Testis (tissue), 3 donors: Measurements from ENCODE around the gene PRKCA. TPM values are rescaled to one million over a fixed set of nuclear protein-coding genes. Genes with fewer than 3 reads are reported as not detected.

ENCODE experiments used
- DNase-seq: peaks from one replicate; pipeline ENCODE4 v3.0.0-alpha.2; 2019
- H3K27ac ChIP-seq, 2 donors: fragments of 200-600 bp; sonication (generic); one replicate each; pipeline ENCODE4 v1.5.1; 2019
- H3K27me3 ChIP-seq: fragments of 200-600 bp; sonication (generic); one replicate; pipeline ENCODE4 v1.5.1; 2019
- H3K36me3 ChIP-seq: fragments of 200-600 bp; sonication (generic); one replicate; pipeline ENCODE4 v1.5.1; 2017; ENCODE audit warnings: low read depth; ENCODE audit errors: missing control alignments
- H3K4me1 ChIP-seq: fragments of 200-600 bp; sonication (generic); one replicate; pipeline ENCODE4 v1.5.1; 2019
- H3K4me3 ChIP-seq, 2 donors: fragments of 200-600 bp; sonication (generic); one replicate each; pipeline ENCODE4 v1.5.1; 2017 to 2019
- H3K9me3 ChIP-seq: fragments of 200-600 bp; sonication (generic); one replicate; pipeline ENCODE4 v1.5.1; 2017
- CTCF ChIP-seq, 3 experiments: fragments of 450-650 bp in 2 of 3; fragments of 200-600 bp in 1 of 3; sonication (generic) in 1 of 3; IDR thresholded peaks; one replicate each; pipeline ENCODE4 v1.5.1; 2016 to 2019; ENCODE audit warnings: antibody characterized with exemption in 3 of 3, mild to moderate bottlenecking in 2 of 3, moderate library complexity in 1 of 3
- POLR2A ChIP-seq: fragments of 450-650 bp; IDR thresholded peaks from one replicate; pipeline ENCODE4 v1.6.1; 2017; ENCODE audit warnings: antibody characterized with exemption, mild to moderate bottlenecking, moderate library complexity
- WGBS, 2 donors: methylation state at CpG; one replicate each; pipeline ENCODE4 v1.1.5; 2018; 5-methylcytosine and 5-hydroxymethylcytosine counted together
- intact Hi-C: fragments of 100-400 bp; cut with DNase I; formaldehyde crosslinking; loops from one replicate; pipeline ENCODE4 v1.15.1; 2023; ENCODE audit warnings: low total_unique reads
- polyA plus RNA-seq: library from polyadenylated mRNA; stranded (reverse); fragments of 350-450 nt; fragmentation: Illumina TruSeq; extraction: RNeasy Lipid Tissue Mini Kit (QIAGEN cat#74804); gene quantifications from one replicate; pipeline ENCODE4 v1.2.3, GENCODE V29; 2014; ENCODE audit warnings: low read depth, low replicate concordance; ENCODE audit not compliant: insufficient read depth
- total RNA-seq, 2 donors: library from RNA; depleted of rRNA; stranded (reverse); fragments of >200 nt; gene quantifications; one replicate each; pipeline ENCODE4 v1.2.3, GENCODE V29; 2016

Gene PRKCA
- total and polyA plus RNA-seq, 3 donors from 2014 or later: 6.8 to 22.9 (median 15.4) TPM

GRCh38 chr17:66704858-66705520 lies 402.6 kb downstream of the PRKCA start:
- Histone ChIP-seq H3K4me1 (no peaks in the 10 kb centered on the region), H3K27ac (no peak overlapping the region), H3K9me3 (no peaks in the 10 kb centered on the region), H3K36me3 (no peaks in the 10 kb centered on the region), H3K27me3 (no peaks in the 10 kb centered on the region), H3K4me3 (no peak overlapping the region)
- TF ChIP-seq POLR2A: no peak
- no peak for TF ChIP-seq CTCF (IDR thresholded peaks at IDR 0.05)
- no peak for DNase-seq
- intact Hi-C loops: no loop called here
- 22 to 41% methylated on average over 2 of the region's 2 CpGs for WGBS, 2 donors

DNA sequence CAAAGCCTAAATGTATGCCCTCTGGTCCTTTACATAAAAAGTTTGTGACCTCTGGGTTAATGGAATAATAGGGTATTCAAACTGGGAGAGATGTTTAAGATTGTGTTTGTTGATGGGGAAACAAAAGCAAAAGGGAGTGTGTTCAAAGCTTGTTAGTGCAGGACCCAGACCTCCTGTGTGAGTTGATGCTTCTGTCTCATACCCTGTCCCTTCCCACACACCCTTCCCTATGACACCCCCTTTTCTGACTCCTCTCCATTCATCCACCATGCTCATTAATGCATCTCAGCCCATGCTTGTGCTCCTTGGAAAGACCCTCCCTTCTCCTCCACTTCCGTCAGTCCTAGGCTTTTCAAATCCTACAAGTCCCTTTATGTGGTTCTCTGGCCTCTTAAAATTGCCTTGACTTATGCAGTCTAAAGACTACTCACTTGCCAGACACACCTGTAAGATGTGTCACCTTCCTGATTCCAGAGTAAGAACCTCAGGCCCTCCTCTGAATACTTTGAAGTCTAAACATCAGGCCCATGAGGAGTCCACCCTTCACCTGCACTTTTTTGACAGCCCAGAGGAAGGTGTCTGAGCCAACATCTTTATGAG lies 404.5 kb downstream of the PRKCA start:
- H3K36me3 ChIP-seq: no peaks in the 10 kb centered on the region
- TF ChIP-seq POLR2A: no peak
- TF ChIP-seq CTCF (IDR thresholded peaks at IDR 0.05): no peak
- WGBS, 2 donors: 79 to 100% methylated on average over 1 of the region's 1 CpG
- intact Hi-C loops: no loop called here
- H3K4me3 ChIP-seq: no peak overlapping the region
- no peaks in the 10 kb centered on the region for H3K27me3 ChIP-seq
- no peaks in the 10 kb centered on the region for H3K4me1 ChIP-seq
- no peaks in the 10 kb centered on the region for H3K9me3 ChIP-seq
- DNase-seq: no peak
- no peak overlapping the region for H3K27ac ChIP-seq

GRCh38 chr17:66711401-66711800 lies 409.0 kb downstream of the PRKCA start:
- 81 to 90% methylated on average over 8 of the region's 8 CpGs for WGBS, 2 donors
- H3K9me3 ChIP-seq: no peaks in the 10 kb centered on the region
- intact Hi-C loops: loop anchor here (10.0 kb wide), 2 partner anchors 203 to 583 kb away; no protein-coding TSS in a partner anchor
- H3K4me1 ChIP-seq: peaks cover 4% of the 10 kb centered on the region
- H3K27me3 ChIP-seq: no peaks in the 10 kb centered on the region
- H3K36me3 ChIP-seq: no peaks in the 10 kb centered on the region
- no peak for DNase-seq
- H3K4me3 ChIP-seq: no peak overlapping the region
- no peak overlapping the region for H3K27ac ChIP-seq
- TF ChIP-seq POLR2A (no peak), CTCF (IDR thresholded peaks at IDR 0.05) (no peak)

DNA sequence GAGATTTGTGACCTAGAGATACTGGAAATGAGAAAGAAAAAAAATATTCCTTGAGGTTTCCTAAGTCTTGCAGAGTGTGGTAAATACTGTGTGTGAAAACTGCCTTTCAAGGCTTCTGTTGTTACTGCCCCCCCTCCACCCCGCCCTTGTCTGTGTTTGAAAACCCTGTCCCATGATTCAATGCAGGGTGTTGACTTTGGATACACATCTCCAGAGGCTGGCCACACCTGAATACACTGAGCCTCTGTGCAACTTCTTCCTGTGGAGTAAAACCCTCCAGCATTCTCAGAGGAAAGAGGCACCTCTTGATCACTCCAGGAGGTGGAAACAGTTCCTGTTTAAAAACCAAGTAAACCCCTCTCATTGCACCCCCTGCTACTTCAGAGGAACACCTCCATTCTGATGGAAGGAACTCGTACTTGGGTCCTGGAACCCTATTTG lies 409.5 kb downstream of the PRKCA start:
- TF ChIP-seq POLR2A (no peak), CTCF (IDR thresholded peaks at IDR 0.05) (no peak)
- no peak for DNase-seq
- Histone ChIP-seq H3K4me1 (peaks cover 4% of the 10 kb centered on the region), H3K27ac (no peak overlapping the region), H3K36me3 (no peaks in the 10 kb centered on the region), H3K9me3 (no peaks in the 10 kb centered on the region), H3K4me3 (no peak overlapping the region), H3K27me3 (no peaks in the 10 kb centered on the region)
- 73 to 87% methylated on average over 2 of the region's 2 CpGs for WGBS, 2 donors
- intact Hi-C loops: loop anchor here (10.0 kb wide), 2 partner anchors 203 to 583 kb away; no protein-coding TSS in a partner anchor
